Upper lobe of left lung (tissue), 4 donors: ENCODE data around the gene EEF1AKMT3.

Experiments used
- EP300 ChIP-seq, 4 donors: sonication (generic); formaldehyde crosslinking; IDR thresholded peaks; one replicate each; pipeline ENCODE4 v1.5.1; 2017; ENCODE audit warnings: antibody characterized with exemption in 4 of 4, control low read depth in 2 of 4
- POLR2AphosphoS5 ChIP-seq, 2 donors: sonication (generic); formaldehyde crosslinking; IDR thresholded peaks; one replicate each; pipeline ENCODE4 v1.5.1; 2017; ENCODE audit warnings: antibody characterized with exemption in 2 of 2
- TF ChIP-seq, protein P1 (sequence below), 6 experiments: fragments of 450-650 bp in 4 of 6; fragments of 200-600 bp in 2 of 6; sonication (generic) in 2 of 6; IDR thresholded peaks; one replicate each; pipeline ENCODE4 v1.5.1; 2016 to 2019; ENCODE audit warnings: antibody characterized with exemption in 6 of 6

- TF ChIP-seq, protein P1, sequence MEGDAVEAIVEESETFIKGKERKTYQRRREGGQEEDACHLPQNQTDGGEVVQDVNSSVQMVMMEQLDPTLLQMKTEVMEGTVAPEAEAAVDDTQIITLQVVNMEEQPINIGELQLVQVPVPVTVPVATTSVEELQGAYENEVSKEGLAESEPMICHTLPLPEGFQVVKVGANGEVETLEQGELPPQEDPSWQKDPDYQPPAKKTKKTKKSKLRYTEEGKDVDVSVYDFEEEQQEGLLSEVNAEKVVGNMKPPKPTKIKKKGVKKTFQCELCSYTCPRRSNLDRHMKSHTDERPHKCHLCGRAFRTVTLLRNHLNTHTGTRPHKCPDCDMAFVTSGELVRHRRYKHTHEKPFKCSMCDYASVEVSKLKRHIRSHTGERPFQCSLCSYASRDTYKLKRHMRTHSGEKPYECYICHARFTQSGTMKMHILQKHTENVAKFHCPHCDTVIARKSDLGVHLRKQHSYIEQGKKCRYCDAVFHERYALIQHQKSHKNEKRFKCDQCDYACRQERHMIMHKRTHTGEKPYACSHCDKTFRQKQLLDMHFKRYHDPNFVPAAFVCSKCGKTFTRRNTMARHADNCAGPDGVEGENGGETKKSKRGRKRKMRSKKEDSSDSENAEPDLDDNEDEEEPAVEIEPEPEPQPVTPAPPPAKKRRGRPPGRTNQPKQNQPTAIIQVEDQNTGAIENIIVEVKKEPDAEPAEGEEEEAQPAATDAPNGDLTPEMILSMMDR (IDR thresholded peaks at IDR 0.05) = no peak
- TF ChIP-seq POLR2AphosphoS5 (IDR thresholded peaks at IDR 0.05) = peak in 1 of 2 donors; percentile 58
- TF ChIP-seq EP300 (IDR thresholded peaks at IDR 0.05) = peak in 1 of 4 donors; percentile 21
These were observed 28.1 kb upstream of the EEF1AKMT3 start for GRCh38 chr12:57744194-57744776.
